ENCODE data around the gene CGB3. TPM values are rescaled to one million over a fixed set of nuclear protein-coding genes. Genes with fewer than 3 reads are reported as not detected.
A peak's percentile ranks its signal among the peaks of the same experiment; 100 is the strongest.
"Not testable (repeated sequence)": the region's sequence is repeated elsewhere in the genome, so short reads cannot be mapped to it uniquely, and the experiment has no call there.

Gene CGB3
- total RNA-seq: not detected
- long read RNA-seq: 0 reads

GRCh38 chr19:49024233-49024632 is at the start of gene CGB3:
CGB3 (minus strand) TSS chr19:49024333; CDS start chr19:49023971, 362 bp downstream.
- H3K4me1 ChIP-seq; H3K9me3 ChIP-seq; H3K27ac ChIP-seq; H3K27me3 ChIP-seq; DNase-seq; H3K4me3 ChIP-seq; H3K36me3 ChIP-seq; ATAC-seq; intact Hi-C loops (cut with DNase I): not testable (repeated sequence)

- ATAC-seq: peak; percentile 44
- no peak overlapping the region for H3K4me3 ChIP-seq
- no peak for TF ChIP-seq CTCF (IDR thresholded peaks at IDR 0.05)
- H3K9me3 ChIP-seq: no peaks in the 10 kb centered on the region
- H3K27me3 ChIP-seq: peaks cover 64% of the 10 kb centered on the region
- no peaks in the 10 kb centered on the region for H3K4me1 ChIP-seq
- no peaks in the 10 kb centered on the region for H3K36me3 ChIP-seq
- peak; percentile 71 for DNase-seq
- intact Hi-C loops (cut with DNase I): no loop called here
- no peak overlapping the region for H3K27ac ChIP-seq
These were observed 47.9 kb upstream of the CGB3 start for GRCh38 chr19:49071860-49072547.

GRCh38 chr19:49070416-49070815 is 46.3 kb upstream of the CGB3 start:
- DNase-seq: no peak
- no peaks in the 10 kb centered on the region for H3K36me3 ChIP-seq
- H3K27me3 ChIP-seq: peaks cover 73% of the 10 kb centered on the region
- intact Hi-C loops (cut with DNase I): no loop called here
- no peak for ATAC-seq
- H3K4me3 ChIP-seq: no peak overlapping the region
- H3K9me3 ChIP-seq: no peaks in the 10 kb centered on the region
- TF ChIP-seq CTCF (IDR thresholded peaks at IDR 0.05): no peak
- H3K4me1 ChIP-seq: no peaks in the 10 kb centered on the region
- H3K27ac ChIP-seq: no peak overlapping the region

GRCh38 chr19:49069026-49069425 is 44.9 kb upstream of the CGB3 start:
- no peaks in the 10 kb centered on the region for H3K36me3 ChIP-seq
- peaks cover 3% of the 10 kb centered on the region for H3K4me1 ChIP-seq
- no peak overlapping the region for H3K27ac ChIP-seq
- no peak for TF ChIP-seq CTCF (IDR thresholded peaks at IDR 0.05)
- ATAC-seq (no peak), DNase-seq (no peak)
- no peak overlapping the region for H3K4me3 ChIP-seq
- intact Hi-C loops (cut with DNase I): no loop called here
- H3K9me3 ChIP-seq: no peaks in the 10 kb centered on the region
- H3K27me3 ChIP-seq: peaks cover 79% of the 10 kb centered on the region

- H3K9me3 ChIP-seq: no peaks in the 10 kb centered on the region
- ATAC-seq (no peak), DNase-seq (no peak)
- H3K4me3 ChIP-seq: no peak overlapping the region
- H3K36me3 ChIP-seq: no peaks in the 10 kb centered on the region
- intact Hi-C loops (cut with DNase I): no loop called here
- peaks cover 3% of the 10 kb centered on the region for H3K4me1 ChIP-seq
- peaks cover 72% of the 10 kb centered on the region for H3K27me3 ChIP-seq
- H3K27ac ChIP-seq: no peak overlapping the region
- no peak for TF ChIP-seq CTCF (IDR thresholded peaks at IDR 0.05)
These were observed 43.4 kb upstream of the CGB3 start for GRCh38 chr19:49067554-49067953.

GRCh38 chr19:49065905-49066512 is 41.9 kb upstream of the CGB3 start:
- intact Hi-C loops (cut with DNase I): no loop called here
- no peaks in the 10 kb centered on the region for H3K36me3 ChIP-seq
- peaks cover 3% of the 10 kb centered on the region for H3K4me1 ChIP-seq
- no peak overlapping the region for H3K27ac ChIP-seq
- peaks cover 70% of the 10 kb centered on the region for H3K27me3 ChIP-seq
- no peak for ATAC-seq
- no peak for DNase-seq
- no peak for TF ChIP-seq CTCF (IDR thresholded peaks at IDR 0.05)
- H3K4me3 ChIP-seq: no peak overlapping the region
- H3K9me3 ChIP-seq: no peaks in the 10 kb centered on the region

All from upper lobe of right lung (tissue), 1 donor.